Effector memory CD4-positive, alpha-beta T cell (primary cell): Measurements from ENCODE around the gene TAB2.

Experiments
- DNase-seq, 3 donors: peaks; one replicate each; pipeline ENCODE4 v3.0.0-alpha.2; 2020
- H3K27ac ChIP-seq: 2 replicates; pipeline ENCODE4 v1.7.0; 2013; ENCODE audit warnings: mild to moderate bottlenecking, low read length, moderate library complexity; ENCODE audit not compliant: insufficient read depth, poor library complexity, severe bottlenecking
- H3K27me3 ChIP-seq: replicated peaks from 2 replicates; pipeline ENCODE4 v1.7.0; 2013; ENCODE audit warnings: mild to moderate bottlenecking, low read length; ENCODE audit not compliant: insufficient read depth, control insufficient read depth, poor library complexity, severe bottlenecking
- H3K36me3 ChIP-seq: 2 replicates; pipeline ENCODE4 v1.7.0; 2013; ENCODE audit warnings: mild to moderate bottlenecking, low read length, moderate library complexity; ENCODE audit not compliant: control insufficient read depth, insufficient read depth
- H3K4me1 ChIP-seq: 2 replicates; pipeline ENCODE4 v1.7.0; 2013; ENCODE audit warnings: low read length, mild to moderate bottlenecking; ENCODE audit not compliant: control insufficient read depth, insufficient read depth, poor library complexity, severe bottlenecking
- H3K4me3 ChIP-seq: 2 replicates; pipeline ENCODE4 v1.7.0; 2013; ENCODE audit warnings: low read length, low read depth, mild to moderate bottlenecking; ENCODE audit not compliant: insufficient read depth, poor library complexity, severe bottlenecking
- H3K9me3 ChIP-seq: 2 replicates; pipeline ENCODE4 v1.7.0; 2013; ENCODE audit warnings: mild to moderate bottlenecking, low read length, moderate library complexity; ENCODE audit not compliant: control insufficient read depth

TAB2 gene

DNA sequence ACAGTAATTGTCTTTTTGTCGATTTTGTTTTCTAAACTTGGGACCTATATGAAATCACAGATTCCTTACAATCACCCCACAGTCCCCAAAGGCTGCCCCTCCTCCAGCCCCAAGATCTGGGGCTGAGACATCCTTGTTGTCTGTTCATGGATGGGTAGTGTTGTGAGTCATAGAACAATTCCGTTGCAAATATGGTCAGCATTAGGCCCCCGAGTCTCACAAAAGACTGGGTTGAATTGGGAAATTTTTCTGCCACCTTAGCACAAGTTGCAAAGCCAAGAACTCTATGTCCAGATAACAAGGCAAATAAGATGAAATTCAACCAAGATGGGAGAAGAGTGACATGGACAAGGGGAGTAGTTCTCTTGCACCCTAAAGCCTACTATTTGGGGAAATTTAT lies 10.5 kb upstream of the TAB2 start:
- H3K9me3 ChIP-seq = no peaks in the 10 kb centered on the region
- no peaks in the 10 kb centered on the region for H3K36me3 ChIP-seq
- no peak for DNase-seq
- no peak overlapping the region for H3K27ac ChIP-seq
- H3K4me3 ChIP-seq = no peak overlapping the region
- no peaks in the 10 kb centered on the region for H3K4me1 ChIP-seq
- H3K27me3 ChIP-seq = no peaks in the 10 kb centered on the region

DNA sequence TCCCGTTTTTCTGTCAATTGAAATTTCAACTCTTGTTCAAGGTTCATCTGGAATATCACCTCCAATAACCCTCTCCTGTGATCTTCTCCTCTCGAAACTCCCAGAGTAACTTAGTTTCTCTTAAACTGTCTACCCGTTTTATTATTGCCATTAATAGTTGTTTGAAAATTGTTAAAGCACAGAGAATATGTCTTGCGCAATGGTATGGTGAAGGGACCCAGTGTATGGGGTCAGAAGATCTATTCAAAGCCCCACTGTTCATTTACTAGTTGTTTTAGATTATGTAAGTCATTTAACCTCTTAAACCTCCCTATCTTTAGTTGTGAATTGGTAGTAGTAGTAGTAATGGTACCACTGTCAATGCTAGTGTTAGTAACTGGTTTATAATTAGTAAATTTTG lies 6.2 kb upstream of the TAB2 start:
- Histone ChIP-seq H3K27me3 (no peaks in the 10 kb centered on the region), H3K27ac (no peak overlapping the region), H3K36me3 (no peaks in the 10 kb centered on the region), H3K4me3 (no peak overlapping the region), H3K4me1 (no peaks in the 10 kb centered on the region), H3K9me3 (no peaks in the 10 kb centered on the region)
- DNase-seq = no peak

DNA sequence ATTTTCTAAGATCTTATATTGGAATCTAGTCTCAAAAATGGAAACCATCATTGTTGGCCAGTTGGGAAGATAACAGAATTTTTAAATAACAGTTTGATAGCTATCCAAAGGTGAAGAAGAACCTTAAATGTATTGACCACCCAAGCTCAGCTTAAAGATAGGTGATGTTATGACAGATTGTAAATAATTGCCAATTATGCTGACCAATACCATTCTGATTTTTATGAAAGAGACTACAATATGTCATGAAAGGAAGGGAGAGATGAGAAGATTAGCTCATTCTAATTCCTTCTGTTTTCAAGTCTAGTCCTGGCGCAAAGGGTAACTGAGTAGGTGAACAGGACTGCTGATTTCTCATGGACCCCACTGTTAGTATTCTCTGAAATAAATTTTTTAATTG lies 5.7 kb upstream of the TAB2 start:
- no peak for DNase-seq
- H3K9me3 ChIP-seq = no peaks in the 10 kb centered on the region
- no peaks in the 10 kb centered on the region for H3K4me1 ChIP-seq
- H3K27ac ChIP-seq = no peak overlapping the region
- no peaks in the 10 kb centered on the region for H3K36me3 ChIP-seq
- H3K4me3 ChIP-seq = no peak overlapping the region
- no peaks in the 10 kb centered on the region for H3K27me3 ChIP-seq

DNA sequence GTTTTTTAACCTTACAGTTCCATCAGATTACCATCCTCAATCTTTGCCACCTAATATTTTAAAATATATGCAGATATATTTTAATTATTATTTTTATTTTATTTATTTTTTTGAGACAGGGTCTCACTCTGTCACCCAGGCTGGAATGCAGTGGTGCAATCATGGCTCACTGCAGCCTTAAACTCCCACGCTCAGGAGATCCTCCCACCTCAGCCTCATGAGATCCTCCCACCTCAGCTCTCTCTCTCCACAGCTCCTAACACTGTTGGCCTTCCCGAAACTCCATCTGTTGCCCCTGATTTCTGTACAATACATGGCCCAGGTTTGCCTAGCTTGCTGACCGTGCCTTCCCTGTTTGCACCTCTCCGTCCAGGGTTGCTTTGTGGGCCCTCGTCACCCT lies 4.4 kb upstream of the TAB2 start:
- H3K4me1 ChIP-seq = no peaks in the 10 kb centered on the region
- no peaks in the 10 kb centered on the region for H3K27me3 ChIP-seq
- no peak overlapping the region for H3K4me3 ChIP-seq
- H3K27ac ChIP-seq = no peak overlapping the region
- no peaks in the 10 kb centered on the region for H3K9me3 ChIP-seq
- DNase-seq = no peak
- H3K36me3 ChIP-seq = no peaks in the 10 kb centered on the region

DNA sequence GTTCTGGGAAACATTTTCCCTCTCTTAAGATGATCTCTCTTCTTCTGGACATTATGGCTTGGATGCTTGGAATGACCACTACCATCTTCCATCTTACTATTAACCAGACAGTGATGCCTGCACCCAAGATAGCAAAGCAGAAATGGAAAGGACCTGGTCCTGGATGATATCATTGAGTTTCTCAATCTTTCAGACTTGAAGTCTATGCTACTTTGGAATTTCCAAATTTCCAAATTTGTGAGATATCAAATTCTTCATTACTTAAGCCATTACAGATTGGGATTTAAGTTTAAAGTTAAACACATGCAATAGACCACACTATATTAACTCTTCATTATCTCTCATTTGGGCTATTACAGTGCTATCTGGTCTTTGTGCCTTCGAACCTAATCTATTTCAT lies 3.7 kb upstream of the TAB2 start:
- H3K27me3 ChIP-seq = no peaks in the 10 kb centered on the region
- H3K9me3 ChIP-seq = no peaks in the 10 kb centered on the region
- no peaks in the 10 kb centered on the region for H3K36me3 ChIP-seq
- H3K4me3 ChIP-seq = no peak overlapping the region
- H3K4me1 ChIP-seq = no peaks in the 10 kb centered on the region
- DNase-seq = no peak
- no peak overlapping the region for H3K27ac ChIP-seq

DNA sequence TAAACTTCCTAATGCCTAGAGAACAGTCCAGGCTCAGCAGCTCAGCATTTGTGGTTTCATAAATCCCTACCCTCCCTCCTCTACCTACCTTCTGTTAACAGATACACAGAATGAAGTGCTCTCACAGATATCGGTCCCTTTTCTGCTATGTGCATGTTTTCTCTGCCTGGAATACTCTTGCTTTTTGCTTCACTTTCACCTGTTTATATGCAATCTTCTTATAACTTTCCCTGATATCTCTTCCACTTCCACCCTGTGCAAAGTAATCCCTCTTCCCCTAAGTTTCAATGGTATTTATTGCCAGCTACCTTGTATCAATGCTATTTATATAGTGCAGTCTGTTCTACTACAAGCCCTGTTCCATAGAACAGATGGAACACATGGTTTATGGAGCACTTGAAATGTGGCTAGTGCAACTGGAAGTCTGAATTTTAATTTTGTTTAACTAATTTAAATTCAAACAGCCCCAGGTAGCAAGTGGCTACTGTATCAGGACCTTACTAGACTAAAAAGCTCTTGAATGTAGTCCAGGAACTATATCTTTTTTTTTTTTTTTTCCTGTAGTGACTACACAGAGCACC lies 3.1 kb upstream of the TAB2 start:
- Histone ChIP-seq H3K4me1 (no peaks in the 10 kb centered on the region), H3K36me3 (no peaks in the 10 kb centered on the region), H3K27ac (no peak overlapping the region), H3K4me3 (no peak overlapping the region), H3K9me3 (no peaks in the 10 kb centered on the region), H3K27me3 (no peaks in the 10 kb centered on the region)
- no peak for DNase-seq

DNA sequence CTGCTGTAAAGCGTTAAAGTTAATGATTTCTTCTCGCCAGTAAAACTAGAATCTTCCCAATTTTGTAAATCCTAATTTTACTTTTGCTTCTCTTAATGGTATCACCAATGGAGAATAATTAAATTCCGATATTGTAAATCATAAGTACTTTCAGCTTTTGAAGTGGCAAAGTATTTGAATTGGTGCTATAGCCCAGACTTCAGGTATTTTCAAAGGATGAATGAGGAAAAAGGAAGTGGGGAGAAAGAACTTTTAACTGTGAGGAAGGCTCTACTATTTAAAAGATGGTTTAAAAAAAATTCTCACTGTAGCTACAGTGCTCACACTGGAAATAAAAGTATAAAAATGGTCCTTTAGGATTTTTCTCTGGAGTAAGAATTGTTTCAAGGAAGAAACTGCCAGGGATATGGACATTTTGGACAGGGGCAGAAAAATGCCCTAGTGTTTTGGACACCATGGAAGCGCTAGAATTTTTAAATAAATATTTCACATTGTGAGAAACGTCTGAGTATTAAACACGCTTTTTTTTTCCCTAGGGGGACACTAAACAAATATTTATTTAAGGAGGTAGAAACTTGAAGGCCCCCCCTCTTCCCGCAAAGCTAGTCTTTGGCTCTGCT lies 1.3 kb upstream of the TAB2 start:
- Histone ChIP-seq H3K4me3 (peak overlapping the region; percentile 73), H3K9me3 (no peaks in the 10 kb centered on the region), H3K27ac (peak overlapping the region; percentile 95), H3K36me3 (no peaks in the 10 kb centered on the region), H3K4me1 (no peaks in the 10 kb centered on the region), H3K27me3 (no peaks in the 10 kb centered on the region)
- no peak for DNase-seq

DNA sequence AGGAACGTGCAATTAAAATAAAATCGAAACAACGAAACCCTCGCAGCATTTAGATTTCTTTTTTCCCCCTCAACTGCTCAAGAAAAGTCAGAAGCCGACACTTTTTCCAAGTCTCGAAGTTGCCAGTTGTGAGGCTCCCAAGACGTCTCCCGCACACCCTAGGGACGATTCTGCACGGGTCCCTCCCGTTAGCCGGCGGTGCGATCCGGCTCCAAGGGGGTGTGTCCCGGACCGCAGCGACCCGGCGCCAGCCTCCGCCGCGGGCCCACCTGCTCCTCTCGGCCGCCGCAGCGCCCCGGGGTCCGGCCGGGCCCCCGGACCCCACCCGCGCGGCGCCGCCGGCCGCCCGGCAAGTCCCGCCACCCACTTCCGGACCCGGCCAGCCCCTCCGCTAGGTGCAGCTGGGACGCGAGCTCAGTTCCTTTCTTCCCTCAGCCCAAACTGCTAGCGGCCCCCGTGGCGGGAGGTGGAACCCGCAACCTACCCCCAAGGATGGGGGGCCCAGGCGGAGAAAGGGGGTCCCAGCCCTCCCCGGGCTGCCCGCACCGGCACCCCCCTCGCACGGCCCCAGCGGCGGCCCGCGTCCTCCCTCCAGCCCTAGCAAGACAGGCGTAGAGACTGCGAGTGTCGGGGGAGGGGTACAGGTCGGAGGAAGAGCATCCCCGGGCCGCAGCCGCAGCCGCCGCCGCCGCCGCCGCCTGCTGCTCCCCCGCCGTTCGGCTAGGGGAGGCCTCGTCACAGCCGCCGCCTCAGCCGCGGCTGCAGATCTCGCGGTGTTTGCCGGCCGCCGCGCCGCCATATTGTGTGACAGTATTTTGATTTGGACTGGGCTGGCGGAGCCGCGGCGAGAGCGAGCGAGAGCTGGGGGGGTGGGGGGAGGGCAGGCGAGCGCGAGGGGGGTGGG lies 520 bp upstream of the TAB2 start:
- Histone ChIP-seq H3K9me3 (no peaks in the 10 kb centered on the region), H3K36me3 (no peaks in the 10 kb centered on the region), H3K27me3 (no peaks in the 10 kb centered on the region), H3K27ac (peak overlapping the region; percentile 95), H3K4me3 (peak overlapping the region; percentile 73), H3K4me1 (no peaks in the 10 kb centered on the region)
- DNase-seq = peak; percentile 83 to 85 (median 84)

DNA sequence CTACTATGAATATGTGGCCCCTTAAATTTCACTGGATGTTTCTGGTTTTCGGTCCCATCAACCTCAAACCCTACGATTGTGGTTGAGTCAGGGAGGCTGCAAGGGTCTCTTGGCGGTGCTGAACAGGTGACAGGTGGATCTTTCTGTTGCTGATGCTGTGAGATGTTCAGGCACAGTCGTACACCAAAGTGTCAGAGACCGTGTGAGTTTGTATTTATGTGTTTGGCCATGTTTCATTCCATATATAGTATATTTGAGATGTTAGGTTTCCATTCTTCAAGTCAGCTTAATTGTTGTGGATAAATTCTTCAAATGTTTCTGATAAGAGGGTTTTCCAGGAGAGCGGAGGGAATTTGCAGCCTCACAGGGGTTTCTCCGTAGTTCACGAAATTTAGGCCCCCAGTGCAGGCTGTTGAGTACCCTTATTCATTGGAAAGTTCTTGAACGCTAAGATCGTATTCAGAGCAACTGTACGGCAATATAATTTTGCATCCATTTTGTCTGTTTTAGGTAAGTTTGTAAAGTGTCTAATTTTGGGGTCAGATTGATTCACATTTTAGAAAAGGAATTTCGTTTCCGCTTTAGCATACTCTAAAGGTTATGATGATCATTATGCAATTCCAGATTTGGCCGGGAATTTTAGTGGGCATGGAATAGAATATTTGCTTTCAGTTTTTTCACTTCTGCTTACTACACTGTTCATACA lies 1.2 kb downstream of the TAB2 start:
- DNase-seq = no peak
- Histone ChIP-seq H3K9me3 (no peaks in the 10 kb centered on the region), H3K27me3 (no peaks in the 10 kb centered on the region), H3K36me3 (no peaks in the 10 kb centered on the region), H3K27ac (peak overlapping the region; percentile 95), H3K4me3 (peak overlapping the region; percentile 73), H3K4me1 (peaks cover 6% of the 10 kb centered on the region)
